NCI-H1417 (cell line): ENCODE measurements around the gene TLCD2.
"Not testable (repeated sequence)": the region's sequence is repeated elsewhere in the genome, so short reads cannot be mapped to it uniquely, and the experiment has no call there.

Experiments
- DNase-seq, 3 experiments: peaks; one replicate each; lab custom pipeline; 2025; lab: John Stamatoyannopoulos, UW

The TLCD2 gene

DNA sequence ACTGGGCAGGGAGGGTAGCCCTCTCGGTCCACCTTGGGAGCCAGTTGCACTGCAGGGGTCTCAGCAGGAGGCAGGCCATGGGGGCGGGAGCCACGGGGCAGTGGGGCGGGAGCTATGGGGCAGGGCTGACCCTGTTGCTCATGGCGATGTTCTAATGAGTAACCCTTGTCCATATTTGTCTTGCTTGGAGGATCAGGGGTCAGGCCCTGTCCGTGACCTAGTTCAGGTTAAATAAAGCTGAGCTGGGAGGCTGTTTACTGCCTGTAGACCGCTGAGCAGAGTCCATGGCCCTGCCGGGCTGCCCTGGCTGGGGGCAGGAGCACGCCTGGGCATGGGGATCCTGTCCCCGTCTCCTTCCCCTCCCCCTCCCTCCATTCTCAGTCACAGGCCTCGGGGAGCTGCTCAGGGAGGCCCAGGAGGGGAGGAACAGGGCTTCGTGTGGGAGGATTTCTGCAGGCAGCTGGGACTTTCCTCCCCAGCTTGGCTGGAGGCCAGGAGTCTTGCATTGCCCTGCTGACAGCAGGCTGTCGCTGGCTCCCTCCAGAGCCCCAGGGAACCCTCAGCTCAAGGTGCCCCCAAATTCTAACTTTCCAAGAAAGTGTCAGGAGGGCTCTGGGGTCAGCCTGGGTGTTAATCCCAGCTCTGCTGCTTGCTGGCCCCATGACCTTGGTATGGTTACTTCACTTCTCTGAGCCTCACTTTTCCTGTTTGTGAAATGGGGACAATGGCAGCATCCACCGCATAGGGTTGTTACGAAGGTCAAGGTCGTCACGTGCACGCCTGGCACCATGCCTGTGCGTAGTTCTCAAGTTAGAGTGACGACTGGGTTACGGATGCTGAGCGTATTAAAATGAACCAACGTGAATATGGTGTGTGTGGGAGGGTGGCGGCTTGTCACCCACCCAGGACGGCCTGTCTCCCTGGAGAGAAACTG is 26.4 kb upstream of the TLCD2 start:
- DNase-seq: no peak

DNA sequence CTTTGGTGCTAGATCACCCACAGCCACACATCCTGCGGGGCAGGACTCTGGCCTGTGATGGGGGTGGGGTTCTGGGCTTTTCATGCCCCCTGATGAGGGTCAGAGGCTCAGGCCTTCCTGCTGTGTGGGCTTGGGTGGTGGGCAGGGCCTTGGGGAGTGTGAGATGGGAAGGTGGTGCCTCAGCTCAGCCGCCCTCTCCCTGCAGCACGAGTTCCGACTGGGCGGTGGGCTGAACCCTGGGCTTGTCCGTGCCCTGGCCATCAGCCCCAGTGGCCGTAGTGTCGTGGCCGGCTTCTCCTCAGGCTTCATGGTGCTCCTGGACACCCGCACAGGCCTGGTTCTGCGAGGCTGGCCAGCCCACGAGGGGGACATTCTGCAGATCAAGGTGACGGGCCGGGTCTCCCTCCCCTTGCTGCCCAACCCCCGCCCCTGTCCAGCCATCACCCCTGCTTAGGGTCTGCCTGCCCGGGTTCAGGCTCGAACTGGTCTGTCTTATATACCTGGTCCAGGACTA is 25.7 kb upstream of the TLCD2 start:
- no peak for DNase-seq

DNA sequence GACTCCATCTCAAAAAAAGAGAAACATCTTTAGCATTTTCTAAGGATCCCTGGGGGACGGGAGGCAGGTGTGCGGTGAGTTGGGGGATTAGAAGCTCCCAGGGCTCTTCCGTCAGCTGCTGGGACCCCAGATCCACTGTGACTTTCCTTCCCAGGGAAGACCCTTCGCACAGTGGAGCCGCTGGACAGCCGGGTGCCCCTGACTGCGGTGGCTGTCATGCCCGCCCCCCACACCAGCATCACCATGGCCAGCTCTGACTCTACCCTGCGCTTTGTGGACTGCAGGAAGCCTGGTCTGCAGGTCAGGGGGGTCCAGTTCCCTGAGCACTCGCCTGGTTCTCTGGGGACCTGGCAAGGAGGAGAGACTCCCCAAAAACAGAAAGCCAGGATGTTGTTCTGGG is 25.2 kb upstream of the TLCD2 start:
- DNase-seq: no peak

DNA sequence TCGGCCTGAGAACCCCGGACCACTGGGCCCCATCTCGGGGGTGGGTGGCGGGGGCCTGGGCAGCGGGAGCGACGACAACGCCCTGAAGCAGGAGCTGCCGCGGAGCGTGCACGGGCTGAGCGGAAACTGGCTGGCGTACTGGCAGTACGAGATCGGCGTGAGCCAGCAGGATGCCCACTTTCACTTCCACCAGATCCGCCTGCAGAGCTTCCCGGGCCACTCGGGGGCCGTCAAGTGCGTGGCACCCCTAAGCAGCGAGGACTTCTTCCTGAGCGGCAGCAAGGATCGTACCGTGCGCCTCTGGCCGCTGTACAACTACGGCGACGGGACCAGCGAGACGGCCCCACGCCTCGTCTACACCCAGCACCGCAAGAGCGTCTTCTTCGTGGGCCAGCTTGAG is 23.6 kb upstream of the TLCD2 start:
- DNase-seq: no peak

DNA sequence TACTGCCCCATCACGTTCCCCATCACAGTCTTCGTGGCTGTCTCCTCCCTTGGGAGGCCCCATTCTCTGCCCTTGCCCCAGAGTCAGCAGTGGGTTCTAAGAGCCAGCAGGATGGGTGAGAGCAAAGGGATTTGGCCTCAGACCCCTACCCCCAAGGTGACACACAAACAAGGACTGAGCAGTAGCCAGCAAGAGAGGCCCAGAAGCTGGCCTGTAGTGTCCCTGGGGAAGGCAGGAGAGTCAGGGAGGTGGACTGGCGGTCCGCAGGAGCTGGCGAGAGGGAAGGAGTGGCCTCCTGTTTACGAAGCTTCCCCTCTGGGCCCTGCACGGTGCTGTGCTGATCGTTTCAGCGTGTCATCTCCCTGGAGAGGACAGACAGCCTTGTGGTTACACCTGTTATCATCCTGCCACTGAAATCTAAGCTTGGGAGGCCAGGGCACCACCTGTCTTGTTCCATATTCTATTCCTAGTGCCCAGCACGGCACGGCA is 22.7 kb upstream of the TLCD2 start:
- no peak for DNase-seq

DNA sequence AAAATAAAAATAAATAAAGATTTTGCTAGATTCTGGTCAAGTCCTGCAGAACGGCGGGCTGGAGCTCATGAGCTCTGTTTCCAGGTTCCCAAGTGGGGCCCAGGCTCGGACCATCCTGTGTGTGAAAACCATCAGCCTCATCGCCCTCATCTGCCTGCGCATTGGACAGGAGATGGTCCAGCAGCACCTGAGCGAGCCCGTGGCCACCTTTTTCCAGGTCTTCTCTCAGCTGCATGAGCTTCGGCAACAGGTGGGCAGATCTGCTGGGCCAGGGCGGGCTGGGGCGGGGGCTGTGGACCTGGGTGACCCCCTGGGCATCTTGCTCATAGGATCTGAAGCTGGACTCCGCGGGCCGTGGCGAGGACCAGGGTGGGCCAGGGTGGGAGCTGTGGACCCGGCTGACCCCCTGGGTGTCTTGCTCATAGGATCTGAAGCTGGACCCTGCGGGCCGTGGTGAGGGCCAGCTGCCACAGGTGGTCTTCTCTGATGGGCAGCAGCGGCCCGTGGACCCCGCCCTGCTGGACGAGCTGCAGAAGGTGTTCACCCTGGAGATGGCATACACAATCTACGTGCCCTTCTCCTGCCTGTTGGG is 22.2 kb upstream of the TLCD2 start:
- no peak for DNase-seq

DNA sequence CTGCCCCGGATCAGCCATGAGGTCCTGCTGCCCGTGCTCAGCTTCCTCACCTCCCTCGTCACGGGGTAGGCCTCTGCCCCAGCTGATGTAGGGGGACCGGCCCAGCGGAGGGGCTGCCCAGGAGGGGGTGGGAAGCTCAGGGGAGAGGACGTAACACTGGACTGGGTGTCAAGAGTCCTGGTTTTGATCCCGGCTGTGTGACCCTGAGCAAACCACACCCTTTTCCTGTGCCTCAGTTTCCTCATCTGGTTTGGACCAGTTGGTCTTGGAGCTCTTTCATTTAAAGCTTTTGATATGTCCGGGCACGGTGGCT is 21.0 kb upstream of the TLCD2 start:
- DNase-seq: no peak

DNA sequence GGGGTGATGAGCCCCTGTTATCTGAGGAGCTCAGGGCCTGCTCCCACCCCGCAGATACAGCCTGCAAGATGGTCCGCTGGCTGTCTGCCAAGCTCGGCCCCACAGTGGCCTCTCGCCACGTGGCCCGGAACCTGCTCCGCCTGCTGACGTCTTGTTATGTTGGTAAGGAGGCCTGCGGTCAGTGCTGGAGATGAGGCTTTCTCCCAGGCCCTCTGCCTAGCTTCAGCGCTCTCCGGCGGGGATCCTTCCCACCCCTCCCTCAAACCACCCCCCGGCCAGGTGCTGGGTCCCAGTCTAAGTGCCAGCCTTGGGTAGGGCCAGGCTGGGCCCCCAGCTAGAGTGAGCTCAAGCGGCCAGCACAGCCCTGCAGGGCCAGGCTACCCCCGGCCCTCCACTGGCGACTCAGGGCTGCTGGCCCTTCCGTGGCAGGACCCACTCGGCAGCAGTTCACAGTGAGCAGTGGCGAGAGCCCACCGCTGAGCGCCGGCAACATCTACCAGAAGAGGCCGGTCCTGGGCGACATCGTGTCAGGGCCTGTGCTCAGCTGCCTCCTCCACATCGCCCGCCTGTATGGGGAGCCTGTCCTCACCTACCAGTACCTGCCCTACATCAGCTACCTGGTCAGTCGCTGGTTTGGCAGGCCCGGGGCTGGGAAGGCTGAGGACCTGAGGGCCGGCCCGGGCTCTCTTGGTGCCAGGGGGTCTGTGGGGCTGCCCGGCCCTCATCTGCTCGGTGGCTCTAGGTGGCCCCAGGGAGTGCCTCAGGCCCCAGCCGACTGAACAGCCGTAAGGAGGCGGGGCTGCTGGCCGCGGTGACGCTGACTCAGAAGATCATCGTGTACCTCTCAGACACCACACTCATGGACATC is 20.4 kb upstream of the TLCD2 start:
- no peak for DNase-seq

DNA sequence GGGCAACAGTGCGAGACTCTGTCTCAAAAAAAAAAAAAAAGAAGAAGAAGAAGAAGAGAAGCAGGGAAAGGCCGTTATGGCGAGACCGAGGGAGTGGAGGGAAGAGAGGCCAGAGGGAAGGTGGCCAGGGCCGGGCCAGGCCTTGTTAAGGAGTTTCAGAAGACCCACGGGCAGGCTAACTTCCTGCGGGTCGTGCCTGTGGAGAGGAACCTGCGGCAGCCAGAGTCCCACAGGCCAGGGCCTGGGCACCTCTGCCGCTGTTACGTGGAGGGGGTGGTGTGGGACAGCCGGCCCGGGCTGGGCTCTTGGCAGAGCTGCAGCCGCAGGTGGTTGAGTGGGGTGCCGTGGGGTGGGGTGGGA is 19.8 kb upstream of the TLCD2 start:
- DNase-seq: no peak

DNA sequence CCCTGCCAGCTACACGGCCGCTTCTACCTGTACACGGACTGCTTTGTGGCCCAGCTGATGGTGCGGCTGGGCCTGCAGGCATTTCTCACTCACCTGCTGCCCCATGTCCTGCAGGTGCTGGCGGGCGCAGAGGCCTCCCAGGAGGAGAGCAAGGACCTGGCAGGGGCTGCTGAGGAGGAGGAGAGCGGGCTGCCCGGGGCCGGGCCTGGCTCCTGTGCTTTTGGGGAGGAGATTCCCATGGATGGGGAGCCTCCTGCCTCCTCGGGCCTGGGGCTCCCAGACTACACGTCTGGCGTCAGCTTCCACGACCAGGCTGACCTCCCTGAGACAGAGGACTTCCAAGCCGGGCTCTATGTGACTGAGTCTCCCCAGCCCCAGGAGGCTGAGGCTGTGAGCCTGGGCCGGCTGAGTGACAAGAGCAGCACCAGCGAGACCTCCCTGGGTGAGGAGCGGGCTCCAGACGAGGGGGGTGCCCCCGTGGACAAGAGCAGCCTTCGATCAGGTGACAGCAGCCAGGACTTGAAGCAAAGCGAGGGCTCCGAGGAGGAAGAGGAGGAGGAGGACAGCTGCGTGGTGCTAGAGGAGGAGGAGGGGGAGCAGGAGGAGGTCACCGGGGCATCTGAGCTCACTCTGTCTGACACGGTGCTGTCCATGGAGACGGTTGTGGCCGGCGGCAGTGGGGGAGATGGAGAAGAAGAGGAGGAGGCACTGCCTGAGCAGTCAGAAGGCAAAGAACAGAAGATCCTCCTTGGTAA is 17.9 kb upstream of the TLCD2 start:
- DNase-seq: no peak

DNA sequence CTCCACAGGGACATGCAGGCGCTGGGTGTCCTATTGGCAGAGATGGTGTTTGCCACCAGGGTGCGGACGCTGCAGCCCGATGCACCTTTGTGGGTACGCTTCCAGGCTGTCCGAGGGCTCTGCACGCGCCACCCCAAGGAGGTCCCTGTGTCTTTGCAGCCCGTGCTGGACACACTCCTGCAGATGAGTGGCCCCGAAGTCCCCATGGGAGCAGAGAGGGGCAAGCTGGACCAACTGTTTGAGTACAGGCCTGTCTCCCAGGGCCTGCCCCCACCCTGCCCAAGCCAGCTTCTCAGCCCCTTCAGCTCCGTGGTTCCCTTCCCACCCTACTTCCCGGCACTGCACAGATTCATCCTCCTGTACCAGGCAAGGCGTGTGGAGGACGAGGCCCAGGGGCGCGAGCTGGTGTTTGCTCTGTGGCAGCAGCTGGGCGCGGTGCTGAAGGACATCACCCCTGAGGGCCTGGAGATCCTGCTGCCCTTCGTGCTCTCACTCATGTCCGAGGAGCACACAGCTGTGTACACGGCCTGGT is 17.1 kb upstream of the TLCD2 start:
- DNase-seq: no peak

DNA sequence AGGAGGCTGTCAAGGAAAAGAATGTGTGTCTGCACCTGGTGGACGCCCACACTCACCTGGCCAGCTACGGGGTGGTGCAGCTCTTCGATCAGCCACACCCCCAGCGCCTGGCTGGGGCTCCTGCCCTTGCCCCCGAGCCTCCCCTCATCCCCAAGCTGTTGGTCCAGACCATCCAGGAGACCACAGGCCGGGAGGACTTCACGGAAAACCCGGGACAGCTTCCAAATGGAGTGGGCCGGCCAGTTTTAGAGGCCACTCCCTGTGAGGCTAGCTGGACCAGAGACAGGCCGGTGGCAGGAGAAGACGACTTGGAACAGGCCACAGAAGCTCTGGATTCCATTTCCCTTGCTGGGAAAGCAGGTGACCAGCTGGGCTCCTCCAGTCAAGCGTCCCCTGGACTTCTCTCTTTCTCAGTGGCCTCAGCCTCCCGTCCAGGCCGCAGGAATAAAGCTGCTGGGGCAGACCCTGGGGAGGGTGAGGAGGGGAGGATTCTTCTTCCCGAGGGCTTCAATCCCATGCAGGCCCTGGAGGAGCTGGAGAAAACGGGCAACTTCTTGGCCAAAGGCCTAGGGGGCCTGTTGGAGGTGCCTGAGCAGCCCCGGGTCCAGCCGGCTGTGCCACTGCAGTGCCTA is 16.6 kb upstream of the TLCD2 start:
- no peak for DNase-seq

DNA sequence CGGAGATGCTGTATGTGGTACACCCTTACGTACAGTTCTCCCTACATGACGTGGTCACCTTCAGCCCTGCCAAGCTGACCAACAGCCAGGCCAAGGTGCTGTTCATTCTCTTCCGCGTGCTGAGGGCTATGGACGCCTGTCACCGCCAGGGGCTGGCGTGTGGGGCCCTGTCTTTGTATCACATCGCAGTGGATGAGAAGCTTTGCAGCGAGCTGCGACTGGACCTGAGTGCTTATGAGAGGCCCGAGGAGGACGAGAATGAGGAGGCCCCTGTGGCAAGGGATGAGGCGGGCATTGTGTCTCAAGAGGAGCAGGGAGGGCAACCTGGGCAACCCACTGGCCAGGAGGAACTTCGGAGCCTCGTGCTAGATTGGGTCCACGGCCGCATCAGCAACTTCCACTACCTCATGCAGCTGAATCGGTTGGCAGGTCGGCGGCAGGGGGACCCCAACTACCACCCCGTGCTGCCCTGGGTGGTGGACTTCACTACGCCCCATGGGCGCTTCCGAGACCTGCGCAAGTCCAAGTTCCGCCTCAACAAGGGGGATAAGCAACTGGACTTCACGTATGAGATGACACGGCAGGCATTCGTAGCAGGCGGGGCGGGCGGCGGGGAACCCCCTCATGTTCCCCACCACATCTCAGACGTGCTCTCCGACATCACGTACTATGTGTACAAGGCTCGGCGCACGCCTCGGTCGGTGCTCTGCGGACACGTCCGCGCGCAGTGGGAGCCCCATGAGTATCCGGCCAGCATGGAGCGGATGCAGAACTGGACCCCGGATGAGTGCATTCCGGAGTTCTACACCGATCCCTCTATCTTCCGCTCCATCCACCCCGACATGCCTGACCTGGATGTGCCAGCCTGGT is 15.7 kb upstream of the TLCD2 start:
- DNase-seq: no peak

DNA sequence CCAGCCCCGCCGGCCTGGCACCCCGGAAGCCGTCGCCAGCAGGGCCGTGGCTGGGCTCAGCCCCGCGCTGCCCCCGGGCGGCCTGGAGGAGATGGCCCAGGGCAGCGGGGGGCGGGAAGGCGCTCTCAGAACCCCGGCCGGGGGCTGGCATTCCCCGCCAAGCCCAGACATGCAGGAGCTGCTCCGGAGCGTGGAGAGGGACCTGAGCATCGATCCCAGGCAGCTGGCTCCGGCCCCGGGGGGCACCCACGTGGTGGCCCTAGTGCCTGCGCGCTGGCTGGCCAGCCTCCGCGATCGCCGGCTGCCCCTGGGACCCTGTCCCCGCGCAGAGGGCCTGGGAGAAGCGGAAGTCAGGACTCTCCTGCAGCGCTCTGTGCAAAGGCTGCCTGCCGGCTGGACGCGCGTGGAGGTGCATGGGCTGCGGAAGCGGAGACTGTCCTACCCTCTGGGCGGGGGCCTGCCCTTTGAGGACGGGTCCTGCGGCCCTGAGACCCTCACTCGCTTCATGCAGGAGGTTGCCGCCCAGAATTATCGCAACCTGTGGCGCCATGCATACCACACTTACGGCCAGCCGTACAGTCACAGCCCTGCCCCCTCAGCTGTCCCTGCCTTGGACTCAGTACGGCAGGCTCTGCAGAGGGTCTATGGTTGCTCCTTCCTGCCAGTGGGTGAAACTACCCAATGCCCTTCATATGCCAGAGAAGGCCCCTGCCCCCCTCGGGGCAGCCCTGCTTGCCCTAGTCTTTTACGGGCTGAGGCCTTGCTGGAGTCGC is 14.9 kb upstream of the TLCD2 start:
- DNase-seq: peak in 1 of 3 experiments; percentile 57

DNA sequence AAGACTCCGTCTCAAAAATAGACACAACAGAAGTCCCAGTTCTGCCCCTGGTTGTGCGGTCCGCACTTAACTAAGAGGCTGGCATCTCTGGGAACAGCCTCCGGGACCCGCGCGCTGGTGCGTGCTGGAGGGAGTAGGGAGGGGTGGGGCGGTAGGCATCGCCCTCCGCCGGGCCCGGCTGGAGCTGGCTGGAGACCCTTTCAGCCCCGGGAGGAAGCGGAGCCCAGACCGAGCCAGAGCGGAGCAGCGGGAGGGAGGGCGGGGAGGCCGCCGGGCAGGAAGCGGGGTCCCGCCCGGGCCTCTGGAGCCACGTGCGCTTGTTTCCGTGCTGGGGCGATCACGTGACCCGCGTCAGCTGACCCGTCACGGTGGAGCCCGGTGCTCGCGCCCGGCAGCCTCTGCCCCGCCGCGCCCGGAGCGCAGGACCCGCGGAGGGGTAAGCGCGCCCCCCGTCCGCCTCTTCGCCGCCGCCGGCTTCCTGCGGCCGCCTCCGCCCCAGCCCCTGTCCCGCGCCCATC is 14.2 kb upstream of the TLCD2 start, which contains the start of gene WDR81:
WDR81 (plus strand) TSS at position 354 of the 518 bp plus-strand sequence. CDS start 256 bp downstream, outside the sequence.
- peak; percentile 67 to 77 (median 76) for DNase-seq

DNA sequence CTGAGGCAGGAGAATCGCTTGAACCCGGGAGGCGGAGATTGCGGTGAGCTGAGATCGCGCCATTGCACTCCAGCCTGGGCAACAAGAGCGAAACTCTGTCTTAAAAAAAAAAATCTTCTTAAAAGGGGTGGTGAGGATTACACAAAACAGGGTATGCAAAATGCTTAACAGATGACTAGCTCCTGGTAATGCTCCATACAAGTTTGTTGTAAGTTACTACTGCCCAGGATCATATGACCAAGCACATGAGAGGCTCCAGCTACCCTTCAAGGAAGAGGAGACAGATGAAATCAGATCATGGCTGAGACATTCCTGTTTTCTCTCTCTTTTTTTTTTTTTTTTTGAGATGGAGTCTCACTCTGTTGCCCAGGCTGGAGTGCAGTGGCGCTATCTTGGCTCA is 11.8 kb upstream of the TLCD2 start:
- not testable (repeated sequence) for DNase-seq

DNA sequence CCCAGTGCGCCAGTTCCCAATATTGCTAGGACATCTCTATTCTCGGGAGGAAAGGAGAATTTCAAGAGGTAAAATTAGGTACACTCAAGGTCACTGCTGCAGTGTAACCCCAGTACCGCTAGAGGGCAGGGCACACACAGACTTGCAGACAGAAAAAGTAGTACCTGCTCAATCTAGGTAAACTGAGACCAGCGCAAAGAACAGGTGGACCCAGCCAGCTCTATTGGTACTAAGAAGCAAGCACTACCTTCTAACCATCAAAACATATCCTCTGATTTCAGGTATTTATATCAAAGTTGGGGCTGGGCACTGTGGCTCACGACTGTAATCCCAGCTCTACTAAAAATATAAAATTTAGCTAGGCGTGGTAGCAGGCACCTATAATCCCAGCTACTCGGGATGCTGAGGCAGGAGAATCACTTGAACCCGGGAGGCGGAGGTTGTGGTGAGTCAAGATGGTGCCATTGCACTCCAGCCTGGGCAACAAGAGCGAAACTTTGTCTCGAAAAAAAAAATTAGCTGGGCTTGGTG is 10.7 kb upstream of the TLCD2 start:
- peak; percentile 26 to 63 (median 37) for DNase-seq

DNA sequence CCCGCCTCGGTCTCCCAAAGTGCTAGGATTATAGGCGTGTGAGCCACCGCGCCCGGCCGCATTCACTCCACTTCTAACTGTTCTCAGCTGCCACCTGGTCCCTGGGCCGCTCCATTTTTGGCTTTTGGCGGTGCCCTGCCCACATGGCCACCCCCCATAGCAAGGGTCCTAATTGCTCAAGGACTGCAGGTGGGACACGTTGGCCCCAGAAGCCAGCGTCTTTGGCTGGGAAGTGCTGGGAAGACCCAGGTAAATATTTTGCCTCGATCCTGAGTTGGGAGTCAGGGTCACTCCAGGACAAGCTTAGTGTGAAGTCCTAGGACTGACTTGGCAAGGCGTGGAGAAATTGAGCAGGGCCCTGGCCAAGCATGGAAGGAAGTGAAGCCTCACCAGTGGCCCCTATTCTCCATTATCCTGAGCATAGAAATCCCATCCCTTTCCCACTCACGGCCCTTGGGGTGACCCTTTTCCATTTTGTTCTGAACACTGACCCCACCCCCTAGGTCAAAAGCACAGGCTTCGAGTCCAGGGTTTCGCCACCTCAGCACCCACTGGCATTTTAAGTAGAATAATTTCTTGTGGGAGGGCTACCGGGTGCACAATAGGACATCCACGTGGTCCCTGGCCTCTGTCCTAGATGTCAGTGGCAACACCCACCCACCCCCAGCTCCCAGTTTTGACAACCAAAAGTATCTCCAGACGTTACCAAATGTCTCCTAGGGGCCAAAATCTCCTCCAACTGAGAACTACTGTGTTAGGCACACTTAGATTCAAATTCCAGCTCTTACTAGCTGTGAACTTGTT is 8.4 kb upstream of the TLCD2 start:
- DNase-seq: no peak
